Measurements from ENCODE around the gene SLC24A3. TPM values are rescaled to one million over a fixed set of nuclear protein-coding genes. Genes with fewer than 3 reads are reported as not detected.

Gene SLC24A3
- polyA plus RNA-seq, 1 donor (not counting 4 experiments of a cell fraction or from before 2014, with no cell fraction given) = 0.17 TPM

DNA sequence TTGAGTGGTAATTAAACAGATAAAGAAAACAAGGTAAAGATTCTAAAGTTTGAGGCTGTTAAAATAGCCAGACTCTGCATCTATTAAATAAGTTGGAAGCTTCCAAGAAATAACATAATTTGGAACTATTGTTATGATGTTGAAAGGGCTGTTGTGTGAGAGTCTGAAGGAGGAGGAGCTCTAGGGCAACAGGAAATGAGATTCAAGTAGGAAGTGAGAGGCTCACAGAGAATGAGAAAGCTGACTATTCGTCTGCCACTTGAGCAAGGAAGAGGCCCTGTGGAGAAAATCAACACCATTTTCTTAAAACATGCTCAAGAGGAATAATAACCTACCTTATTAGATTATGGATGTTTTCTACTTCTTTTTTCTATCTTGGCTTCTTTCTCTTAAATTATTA lies 185.2 kb downstream of the SLC24A3 start:
- Histone ChIP-seq H3K9me1 (ENCODE audit: control insufficient read depth, extremely low read depth, insufficient read depth, low read length) (no peaks in the 10 kb centered on the region), H3K9ac (ENCODE audit: control insufficient read depth, extremely low read depth, insufficient read depth, low read length) (no peak overlapping the region), H3K36me3 (ENCODE audit: control insufficient read depth in 2 of 2, extremely low read depth in 1 of 2, insufficient read depth in 2 of 2, low read length in 2 of 2) (no peaks in the 10 kb centered on the region), H3K4me2 (ENCODE audit: control insufficient read depth, extremely low read depth, insufficient read depth, low read depth, low read length) (no peak overlapping the region), H3K4me1 (ENCODE audit: control insufficient read depth, extremely low read depth, insufficient read depth, low read length) (no peaks in the 10 kb centered on the region), H3K4me3 (ENCODE audit: control insufficient read depth in 2 of 3, extremely low read depth in 1 of 3, insufficient read depth in 2 of 3, low read depth in 1 of 3, low read length in 3 of 3) (no peak overlapping the region), H3K27me3 (ENCODE audit: control insufficient read depth, extremely low read depth, insufficient read depth, low read length) (no peaks in the 10 kb centered on the region), H3K79me2 (ENCODE audit: control insufficient read depth, insufficient read depth, low read length) (no peaks in the 10 kb centered on the region), H3K27ac (ENCODE audit: control insufficient read depth, insufficient read depth, low read length) (no peak overlapping the region), H3K9me3 (ENCODE audit: control insufficient read depth, low read depth, low read length) (no peaks in the 10 kb centered on the region), H4K20me1 (ENCODE audit: control insufficient read depth, extremely low read depth, insufficient read depth, low read length) (no peaks in the 10 kb centered on the region), H2AFZ (ENCODE audit: control insufficient read depth, low read length) (peak overlapping the region; percentile 45)
- DNase-seq (ENCODE audit: low read depth, low spot score) (no peak), FAIRE-seq (no peak)
- dilution Hi-C loops (cut with MboI; ENCODE audit: extremely low pct_ligation_motif_present, low sequenced_read_pairs) = no loop called here
- no peak for TF ChIP-seq EZH2 (IDR thresholded peaks at IDR 0.05; ENCODE audit: low read length)
- TF ChIP-seq, protein P1, sequence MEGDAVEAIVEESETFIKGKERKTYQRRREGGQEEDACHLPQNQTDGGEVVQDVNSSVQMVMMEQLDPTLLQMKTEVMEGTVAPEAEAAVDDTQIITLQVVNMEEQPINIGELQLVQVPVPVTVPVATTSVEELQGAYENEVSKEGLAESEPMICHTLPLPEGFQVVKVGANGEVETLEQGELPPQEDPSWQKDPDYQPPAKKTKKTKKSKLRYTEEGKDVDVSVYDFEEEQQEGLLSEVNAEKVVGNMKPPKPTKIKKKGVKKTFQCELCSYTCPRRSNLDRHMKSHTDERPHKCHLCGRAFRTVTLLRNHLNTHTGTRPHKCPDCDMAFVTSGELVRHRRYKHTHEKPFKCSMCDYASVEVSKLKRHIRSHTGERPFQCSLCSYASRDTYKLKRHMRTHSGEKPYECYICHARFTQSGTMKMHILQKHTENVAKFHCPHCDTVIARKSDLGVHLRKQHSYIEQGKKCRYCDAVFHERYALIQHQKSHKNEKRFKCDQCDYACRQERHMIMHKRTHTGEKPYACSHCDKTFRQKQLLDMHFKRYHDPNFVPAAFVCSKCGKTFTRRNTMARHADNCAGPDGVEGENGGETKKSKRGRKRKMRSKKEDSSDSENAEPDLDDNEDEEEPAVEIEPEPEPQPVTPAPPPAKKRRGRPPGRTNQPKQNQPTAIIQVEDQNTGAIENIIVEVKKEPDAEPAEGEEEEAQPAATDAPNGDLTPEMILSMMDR (optimal IDR thresholded peaks at IDR 0.05 in 1 of 3, IDR thresholded peaks at IDR 0.05 in 1 of 3, conservative IDR thresholded peaks at IDR 0.05 in 1 of 3; ENCODE audit: extremely low read depth in 1 of 3, insufficient read depth in 2 of 3, low read length in 3 of 3) = no peak

DNA sequence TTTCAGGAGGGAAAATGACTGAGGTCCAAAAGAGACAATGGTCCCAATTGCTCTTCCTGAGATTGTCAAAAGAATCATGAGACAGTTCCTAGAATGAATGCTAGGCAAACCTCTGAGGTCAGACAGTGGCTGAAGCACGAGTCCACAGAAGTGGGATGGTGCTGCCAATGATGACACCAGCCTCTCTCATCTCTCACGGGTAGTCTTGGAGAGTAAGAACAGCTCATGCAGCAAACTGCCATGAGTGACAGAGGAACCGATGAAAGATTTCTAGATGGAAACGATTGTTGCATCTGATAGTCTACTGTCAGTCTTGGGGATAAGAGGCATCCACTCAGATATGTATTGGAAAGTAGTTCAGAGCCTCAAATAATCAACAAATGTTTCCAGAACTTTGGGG lies 188.7 kb downstream of the SLC24A3 start:
- Histone ChIP-seq H3K9me1 (ENCODE audit: control insufficient read depth, extremely low read depth, insufficient read depth, low read length) (no peaks in the 10 kb centered on the region), H3K79me2 (ENCODE audit: control insufficient read depth, insufficient read depth, low read length) (no peaks in the 10 kb centered on the region), H3K9me3 (ENCODE audit: control insufficient read depth, low read depth, low read length) (no peaks in the 10 kb centered on the region), H3K27me3 (ENCODE audit: control insufficient read depth, extremely low read depth, insufficient read depth, low read length) (no peaks in the 10 kb centered on the region), H3K4me1 (ENCODE audit: control insufficient read depth, extremely low read depth, insufficient read depth, low read length) (no peaks in the 10 kb centered on the region), H2AFZ (ENCODE audit: control insufficient read depth, low read length) (no peak overlapping the region), H4K20me1 (ENCODE audit: control insufficient read depth, extremely low read depth, insufficient read depth, low read length) (no peaks in the 10 kb centered on the region), H3K36me3 (ENCODE audit: control insufficient read depth in 2 of 2, extremely low read depth in 1 of 2, insufficient read depth in 2 of 2, low read length in 2 of 2) (no peaks in the 10 kb centered on the region), H3K4me2 (ENCODE audit: control insufficient read depth, extremely low read depth, insufficient read depth, low read depth, low read length) (no peak overlapping the region), H3K4me3 (ENCODE audit: control insufficient read depth in 2 of 3, extremely low read depth in 1 of 3, insufficient read depth in 2 of 3, low read depth in 1 of 3, low read length in 3 of 3) (no peak overlapping the region), H3K27ac (ENCODE audit: control insufficient read depth, insufficient read depth, low read length) (no peak overlapping the region), H3K9ac (ENCODE audit: control insufficient read depth, extremely low read depth, insufficient read depth, low read length) (no peak overlapping the region)
- dilution Hi-C loops (cut with MboI; ENCODE audit: extremely low pct_ligation_motif_present, low sequenced_read_pairs) = no loop called here
- FAIRE-seq (no peak), DNase-seq (ENCODE audit: low read depth, low spot score) (no peak)
- TF ChIP-seq, protein P1 (optimal IDR thresholded peaks at IDR 0.05 in 1 of 3, IDR thresholded peaks at IDR 0.05 in 1 of 3, conservative IDR thresholded peaks at IDR 0.05 in 1 of 3; ENCODE audit: extremely low read depth in 1 of 3, insufficient read depth in 2 of 3, low read length in 3 of 3) = no peak
- no peak for TF ChIP-seq EZH2 (IDR thresholded peaks at IDR 0.05; ENCODE audit: low read length)
